ENCODE measurements around the gene TLN1.

Gene TLN1

DNA sequence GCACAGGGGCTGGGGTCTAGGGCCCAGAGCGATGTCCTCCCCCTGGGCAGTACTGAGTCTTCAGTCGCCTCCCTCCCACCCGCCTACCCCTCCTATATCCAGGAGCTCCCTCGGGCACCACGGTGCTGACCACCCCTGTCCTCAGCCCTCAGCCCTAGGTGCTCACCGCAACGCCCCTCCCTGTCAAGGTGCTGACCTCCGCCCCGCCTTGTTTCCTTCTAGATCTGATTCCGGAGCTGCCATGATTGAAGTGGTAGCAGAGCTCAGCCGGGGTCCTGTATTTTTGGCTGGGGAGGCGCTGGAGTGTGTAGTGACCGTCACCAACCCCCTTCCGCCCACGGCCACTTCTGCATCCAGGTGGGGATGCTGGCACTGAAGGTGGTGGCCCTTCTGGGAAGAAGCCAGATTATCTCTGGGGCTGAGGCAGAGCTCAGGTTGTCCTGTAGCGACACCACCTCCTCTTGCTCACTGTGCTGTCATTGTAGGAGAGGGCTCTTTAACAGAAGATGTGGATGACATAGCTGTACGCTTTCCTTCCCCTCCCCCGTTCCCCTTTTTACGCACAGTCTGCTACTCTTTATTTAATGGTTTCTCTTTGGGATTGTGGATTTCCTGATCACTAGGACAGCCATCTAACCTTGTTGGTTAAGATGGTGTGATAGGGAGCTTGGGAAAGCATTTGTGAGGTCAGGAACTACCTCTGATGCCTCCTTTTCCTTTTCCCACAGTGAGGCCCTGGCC lies 17.7 kb upstream of the TLN1 start:
- DNase-seq: peak; percentile 60

DNA sequence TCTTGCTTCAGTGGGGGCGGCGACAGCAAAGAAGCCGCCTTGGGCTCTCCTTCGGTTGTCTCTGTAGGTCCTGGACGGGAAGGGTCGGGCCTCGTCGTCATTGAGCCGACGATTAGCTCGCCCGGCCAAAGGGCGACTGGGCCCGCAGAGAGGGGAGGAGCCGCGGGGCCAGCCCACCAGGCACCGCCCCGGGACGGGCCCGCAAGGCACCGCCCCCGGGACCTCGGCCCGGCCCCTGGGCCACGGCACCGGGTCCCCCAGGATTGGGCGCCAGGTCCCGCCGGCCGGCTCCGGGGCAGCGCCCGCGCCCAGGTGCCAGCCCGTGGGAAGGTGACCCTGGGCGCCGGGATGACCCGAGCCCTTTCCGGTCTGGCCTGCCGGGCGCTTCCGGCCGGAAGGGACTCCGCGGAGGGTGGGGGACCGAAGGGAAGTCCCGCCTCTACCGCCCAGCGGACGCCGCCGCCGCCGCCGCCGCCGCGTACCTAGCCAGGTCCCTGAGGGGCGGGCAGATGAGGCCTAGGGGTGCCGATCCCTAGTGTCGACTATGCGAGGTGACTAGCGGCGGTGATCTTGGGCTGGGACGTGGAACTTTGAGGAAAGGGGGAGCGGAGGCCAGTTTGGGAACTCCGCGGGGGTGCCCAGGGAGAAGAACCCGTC lies 17.0 kb upstream of the TLN1 start, which contains the start of the genes GBA2 and RGP1:
Gene GBA2, minus strand, starts transcription at position 371 of the 657 bp plus-strand sequence. CDS start 524 bp downstream, outside the sequence.
Gene RGP1, plus strand, starts transcription at position 430 of the 657 bp plus-strand sequence. CDS start 469 bp downstream, outside the sequence.
- DNase-seq: peak; percentile 72

DNA sequence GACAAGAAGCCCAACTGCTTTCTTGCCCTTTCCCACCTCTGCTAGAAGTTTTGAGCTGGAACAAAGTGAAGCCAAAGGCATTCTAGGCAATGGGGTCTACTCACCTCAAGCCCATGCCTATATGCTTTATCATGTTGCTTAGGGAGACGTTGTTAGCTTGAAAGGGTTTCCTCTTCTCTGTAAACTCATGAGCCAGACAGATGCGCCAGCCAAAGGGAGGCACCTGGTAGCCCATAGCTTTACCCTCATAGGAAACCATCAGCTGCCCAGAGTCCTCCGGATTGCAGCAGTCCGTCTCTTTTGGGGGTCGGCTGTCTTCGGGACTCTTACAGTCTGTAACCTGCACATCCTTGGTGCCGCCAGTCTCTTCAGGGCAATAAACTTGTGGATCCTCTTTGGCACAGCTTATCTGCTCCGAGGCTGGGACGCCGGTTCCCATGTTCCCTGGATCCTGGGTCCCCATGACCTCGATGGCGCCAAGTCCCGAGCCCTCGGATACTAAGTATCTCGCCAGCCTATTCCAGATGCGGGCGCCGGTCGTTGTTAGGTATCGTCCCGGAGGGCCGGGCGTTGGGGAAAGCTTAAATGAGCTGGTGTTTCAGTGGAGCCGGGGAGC lies 16.4 kb upstream of the TLN1 start:
- DNase-seq: peak; percentile 4

DNA sequence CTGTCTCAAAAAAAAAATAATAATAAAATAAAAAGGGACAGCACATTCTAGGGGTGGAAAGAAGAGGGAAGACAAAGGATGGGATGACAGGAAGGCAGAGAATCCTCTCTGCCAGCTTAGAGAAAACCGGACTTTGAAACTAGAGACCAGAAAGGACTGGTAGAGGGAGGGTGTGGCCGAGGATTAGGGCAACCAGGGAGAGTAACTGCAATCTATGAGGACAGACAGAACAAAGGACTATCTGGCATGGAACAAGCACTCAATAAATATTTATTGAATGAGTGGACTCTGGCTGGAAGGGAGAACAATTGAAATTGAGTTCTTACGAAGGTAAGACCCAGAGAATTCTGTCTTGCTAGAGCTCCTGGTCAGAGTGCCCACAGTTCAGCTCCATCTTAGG lies 14.6 kb upstream of the TLN1 start:
- DNase-seq: no peak

DNA sequence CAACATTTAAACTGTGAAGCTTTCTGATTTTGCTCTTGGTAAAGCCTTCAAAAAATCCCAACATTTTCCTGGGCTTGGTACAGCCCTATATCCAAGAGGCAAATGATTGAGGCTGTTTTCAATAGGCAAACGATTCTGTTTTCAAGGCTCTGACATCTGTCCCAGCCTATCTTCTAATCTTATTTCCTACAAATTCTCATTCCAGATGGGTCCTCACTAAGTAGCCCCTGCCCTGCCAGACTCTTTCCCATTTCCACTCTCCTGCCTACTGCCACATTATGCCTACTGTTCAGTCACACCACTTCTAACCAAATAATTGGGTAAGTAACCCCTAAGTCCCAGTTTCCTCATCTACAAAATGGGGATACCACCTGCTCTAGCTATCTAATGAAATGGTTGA lies 13.6 kb upstream of the TLN1 start:
- no peak for DNase-seq

DNA sequence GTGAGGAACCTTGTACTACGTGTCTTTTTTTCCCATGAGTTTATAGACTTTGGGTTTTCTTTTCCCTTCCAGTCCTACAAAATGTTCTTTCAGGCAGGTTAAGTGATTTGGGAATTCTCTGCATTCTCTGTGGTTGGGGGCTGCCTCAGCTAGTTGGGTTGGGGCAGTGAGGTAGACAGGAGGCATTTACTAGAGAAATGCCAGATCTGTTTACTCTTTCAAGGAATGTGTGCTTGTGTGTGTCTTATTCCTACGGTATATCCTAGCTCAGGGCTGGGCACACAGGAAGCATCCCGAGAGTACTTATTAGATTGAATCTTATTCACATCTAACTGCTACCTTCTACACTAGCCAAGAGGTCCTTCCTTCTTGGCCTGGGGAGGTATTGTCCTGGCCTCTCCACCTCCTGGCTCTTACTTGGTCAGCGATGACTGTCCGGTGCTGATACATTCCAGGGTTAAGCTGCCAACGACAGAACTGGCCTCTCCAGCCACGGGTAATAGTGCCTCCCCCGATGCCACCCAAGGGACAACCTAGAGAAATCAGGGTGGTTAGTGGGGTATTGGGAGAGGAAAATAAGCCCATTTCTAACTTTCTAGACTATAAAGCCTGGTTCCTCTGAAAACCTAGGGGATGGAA lies 12.0 kb upstream of the TLN1 start:
- DNase-seq: no peak

DNA sequence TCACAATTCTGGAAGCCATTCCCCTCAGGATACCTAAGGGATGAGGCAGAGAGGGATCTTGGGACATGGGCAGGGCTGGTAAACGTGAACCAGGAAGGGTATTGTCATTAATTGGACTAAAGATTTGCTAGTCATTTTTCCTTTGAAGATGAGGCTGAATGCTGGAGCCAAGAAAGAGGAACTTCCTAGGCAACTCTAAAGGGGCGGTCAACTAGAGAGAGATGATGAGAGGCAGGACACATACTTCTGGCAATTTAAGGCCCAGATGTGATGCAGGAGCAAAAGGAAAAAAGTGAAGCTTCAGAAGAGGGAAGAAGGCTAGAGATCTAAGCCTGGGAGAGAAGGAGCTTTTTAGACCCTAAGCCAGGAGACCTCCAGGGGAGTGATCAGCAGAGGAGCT lies 11.5 kb upstream of the TLN1 start:
- no peak for DNase-seq

DNA sequence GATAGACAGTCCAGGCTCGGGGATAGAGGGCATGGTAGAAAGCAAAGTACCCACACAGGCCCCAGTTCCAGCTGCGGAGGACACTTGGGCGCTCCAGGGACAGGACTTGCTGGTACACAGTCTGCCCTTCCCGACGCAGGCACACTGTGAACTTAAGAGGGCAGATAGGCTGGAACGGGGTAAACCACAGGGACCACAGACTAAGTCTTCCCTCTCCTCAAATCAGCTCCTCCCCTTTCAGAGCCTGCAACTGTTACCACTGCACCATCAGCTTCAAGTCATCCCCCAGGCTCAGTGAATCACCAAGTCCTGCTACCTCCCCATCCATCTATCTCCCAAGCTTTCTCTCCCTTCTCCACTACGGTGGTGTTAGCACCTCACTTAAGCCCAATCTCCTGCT lies 9.7 kb upstream of the TLN1 start:
- peak; percentile 15 for DNase-seq

DNA sequence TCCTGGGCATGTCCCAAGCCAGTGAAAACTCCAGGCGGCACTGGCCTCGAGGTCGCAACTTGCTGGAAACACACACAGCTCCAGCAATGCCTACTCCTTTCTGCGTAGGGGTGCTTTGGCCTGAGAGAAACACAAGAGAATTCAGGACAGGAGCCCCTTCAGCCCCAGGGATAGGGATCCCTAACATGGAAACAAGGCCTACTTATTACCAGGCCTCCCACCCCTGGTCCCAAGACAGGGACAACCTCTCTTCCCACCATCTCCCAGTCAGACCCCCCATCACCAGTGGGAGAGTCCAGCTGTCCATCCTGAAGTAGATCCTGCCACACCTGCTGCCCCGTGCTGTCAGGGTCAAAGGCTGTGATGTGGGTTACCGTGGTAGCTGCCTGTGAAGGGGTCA lies 8.2 kb upstream of the TLN1 start:
- no peak for DNase-seq

DNA sequence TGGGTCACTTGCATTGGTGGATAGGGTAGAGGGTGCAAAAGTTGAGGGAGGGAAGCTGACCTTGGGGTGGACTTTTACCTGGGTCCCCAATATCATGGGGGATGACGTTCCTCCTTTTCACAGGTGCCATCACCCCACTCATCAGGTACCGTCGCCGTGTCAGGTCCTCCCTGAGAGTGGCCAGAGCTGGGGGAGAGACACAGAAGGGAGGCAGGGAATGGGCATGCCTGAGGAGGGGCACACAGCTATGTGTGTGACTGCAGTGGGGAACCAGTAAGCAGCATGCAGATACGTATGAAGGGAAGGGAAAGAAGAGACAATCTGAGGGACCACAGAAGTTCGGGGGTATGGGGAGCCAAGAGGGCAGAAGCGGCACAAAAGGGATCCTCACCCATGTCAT lies 6.9 kb upstream of the TLN1 start:
- no peak for DNase-seq

DNA sequence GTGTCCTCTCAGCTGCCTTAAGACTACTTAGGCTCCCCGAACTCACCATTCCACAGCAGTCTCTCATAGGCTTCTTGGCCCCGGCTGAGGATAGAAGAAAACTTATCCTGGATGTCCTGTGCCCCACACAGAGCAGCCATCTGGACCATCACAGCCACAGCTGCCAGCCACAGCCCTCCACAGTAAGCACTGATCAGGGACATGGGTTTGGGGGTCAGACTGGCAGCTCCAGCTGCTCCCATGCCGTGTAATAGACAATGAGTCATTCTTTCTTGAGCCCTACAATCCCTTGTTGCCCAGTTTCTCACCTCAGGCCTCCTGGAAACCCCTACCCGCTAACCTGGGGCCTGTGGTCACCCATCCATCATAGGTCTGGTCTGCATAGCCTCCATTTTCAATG lies 6.2 kb upstream of the TLN1 start:
- DNase-seq: no peak

DNA sequence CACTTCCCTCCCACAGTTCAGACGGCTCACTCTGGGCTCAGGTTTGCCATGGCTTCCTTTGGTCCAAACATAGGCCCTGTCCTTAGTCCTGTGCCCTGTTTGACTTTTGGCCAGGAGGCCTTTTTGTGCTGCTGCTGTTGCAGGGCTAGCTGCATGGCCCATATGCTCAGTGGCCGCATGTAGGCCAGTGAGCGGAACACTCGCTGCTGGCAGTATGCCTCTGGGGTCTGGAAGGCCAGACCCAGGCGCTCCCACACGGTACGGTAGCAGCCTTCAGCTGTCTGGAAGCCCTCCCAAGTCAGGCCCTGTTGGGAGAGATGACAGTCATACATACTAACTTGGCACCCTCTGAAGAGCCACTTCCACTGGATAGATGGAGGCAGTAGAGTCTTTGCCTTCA lies 5.1 kb upstream of the TLN1 start:
- DNase-seq: no peak

DNA sequence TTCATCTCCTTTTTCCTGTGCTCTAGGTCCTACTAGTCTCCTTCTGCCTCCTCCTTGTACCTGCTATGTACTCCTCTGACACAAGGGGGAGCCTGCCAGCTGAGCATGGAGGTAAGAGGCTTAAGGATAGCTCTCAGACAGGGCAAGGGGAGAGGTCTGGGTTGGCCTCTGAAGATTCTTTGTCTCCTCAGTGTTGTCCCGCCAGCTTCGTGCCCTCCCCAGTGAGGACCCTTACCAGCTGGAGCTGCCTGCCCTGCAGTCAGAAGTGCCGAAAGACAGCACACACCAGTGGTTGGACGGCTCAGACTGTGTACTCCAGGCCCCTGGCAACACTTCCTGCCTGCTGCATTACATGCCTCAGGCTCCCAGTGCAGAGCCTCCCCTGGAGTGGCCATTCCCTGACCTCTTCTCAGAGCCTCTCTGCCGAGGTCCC lies 4.2 kb upstream of the TLN1 start:
- DNase-seq: peak; percentile 82

DNA sequence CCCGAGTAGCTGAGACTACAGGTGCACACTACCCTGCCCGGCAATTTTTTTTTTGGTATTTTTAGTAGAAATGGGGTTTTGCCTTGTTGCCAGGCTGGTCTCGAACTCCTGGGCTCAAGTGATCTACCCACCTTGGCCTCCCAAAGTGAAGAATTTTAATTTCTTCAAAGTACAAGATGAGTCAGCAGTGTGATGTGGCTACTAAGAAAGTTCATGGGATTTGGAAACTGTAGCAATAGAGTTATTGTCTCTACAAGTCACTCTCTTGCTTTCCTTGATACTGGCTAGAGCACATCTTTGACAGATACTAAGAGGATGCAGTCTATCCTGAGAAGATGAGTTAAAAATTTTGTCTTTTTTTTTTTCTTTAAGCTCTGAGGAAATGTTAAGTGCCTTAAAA lies 2.1 kb upstream of the TLN1 start:
- DNase-seq: no peak

DNA sequence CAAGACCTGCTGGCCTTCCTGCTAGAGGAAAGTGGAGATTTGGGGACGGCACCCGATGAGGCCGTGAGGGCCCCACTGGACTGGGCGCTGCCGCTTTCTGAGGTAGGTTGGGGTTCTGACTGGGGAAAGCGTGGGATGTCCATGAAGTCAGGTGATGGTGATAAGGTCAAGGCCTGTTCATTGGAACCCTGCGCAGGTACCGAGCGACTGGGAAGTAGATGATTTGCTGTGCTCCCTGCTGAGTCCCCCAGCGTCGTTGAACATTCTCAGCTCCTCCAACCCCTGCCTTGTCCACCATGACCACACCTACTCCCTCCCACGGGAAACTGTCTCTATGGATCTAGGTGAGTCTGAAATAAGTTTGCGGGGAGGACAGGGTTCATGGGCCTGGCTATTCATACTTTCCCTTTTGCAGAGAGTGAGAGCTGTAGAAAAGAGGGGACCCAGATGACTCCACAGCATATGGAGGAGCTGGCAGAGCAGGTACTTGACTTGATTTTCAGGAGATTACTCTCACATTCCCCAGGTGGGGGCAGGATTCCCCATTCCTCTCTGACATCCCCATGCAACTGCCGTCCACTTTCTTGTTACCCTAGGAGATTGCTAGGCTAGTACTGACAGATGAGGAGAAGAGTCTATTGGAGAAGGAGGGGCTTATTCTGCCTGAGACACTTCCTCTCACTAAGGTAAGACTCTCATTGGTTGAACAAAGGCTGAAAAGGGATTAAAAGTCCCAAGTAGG lies 976 bp upstream of the TLN1 start:
- DNase-seq: peak; percentile 43

DNA sequence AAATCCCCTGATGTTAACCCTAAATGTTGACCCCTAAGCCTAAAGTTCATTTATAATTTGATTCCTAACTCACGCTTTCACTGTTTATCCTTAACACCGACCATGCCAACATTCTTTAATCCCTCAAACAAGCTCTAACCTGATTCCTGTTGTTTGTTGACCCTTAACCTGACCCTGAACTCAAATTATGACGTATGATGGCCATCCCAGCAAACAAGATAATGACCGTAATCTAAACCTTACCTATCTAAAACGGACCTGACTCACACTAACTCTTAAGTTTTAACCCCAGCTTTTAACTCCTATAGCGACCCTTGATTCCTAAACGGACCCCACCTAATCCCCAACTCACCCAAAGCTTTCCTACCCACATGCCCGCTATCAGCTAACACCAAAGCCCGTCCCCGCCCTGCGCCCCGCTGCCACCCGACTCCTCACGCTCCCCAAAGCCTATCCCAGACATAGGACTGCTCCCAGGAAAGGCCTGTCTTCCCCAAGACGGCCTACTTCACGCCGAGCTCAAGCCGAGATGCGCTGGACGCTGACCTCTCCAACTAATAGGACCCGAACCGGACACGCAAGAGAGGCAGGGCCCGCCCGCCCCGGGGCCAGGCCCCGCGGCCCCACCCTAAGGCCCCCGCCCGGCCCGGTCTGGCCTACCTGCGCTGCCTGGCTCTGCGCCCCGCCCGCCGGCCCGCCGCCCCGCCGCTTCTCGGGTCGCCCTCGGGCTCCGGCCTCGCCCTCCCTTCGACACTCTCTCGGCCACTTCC lies 395 bp downstream of the TLN1 start:
- DNase-seq: no peak

DNA sequence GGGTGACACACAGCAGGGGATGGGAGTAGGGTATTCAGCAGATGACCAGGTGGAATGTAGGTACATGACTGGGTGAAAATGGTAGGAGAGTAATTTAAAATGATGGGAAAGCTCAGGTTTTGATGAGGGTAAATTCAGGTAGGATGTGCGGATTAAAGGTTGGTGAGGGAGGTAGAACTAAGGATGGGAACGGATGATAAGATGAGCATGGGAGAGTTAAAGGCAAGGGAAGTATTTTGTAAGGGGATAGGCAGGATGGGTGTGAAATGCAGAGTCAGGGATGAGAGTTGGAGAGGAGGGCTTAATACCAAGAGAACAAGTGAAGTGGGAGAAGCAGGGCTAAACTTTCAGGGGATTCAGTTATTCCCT lies 1.5 kb downstream of the TLN1 start:
- DNase-seq: no peak

DNA sequence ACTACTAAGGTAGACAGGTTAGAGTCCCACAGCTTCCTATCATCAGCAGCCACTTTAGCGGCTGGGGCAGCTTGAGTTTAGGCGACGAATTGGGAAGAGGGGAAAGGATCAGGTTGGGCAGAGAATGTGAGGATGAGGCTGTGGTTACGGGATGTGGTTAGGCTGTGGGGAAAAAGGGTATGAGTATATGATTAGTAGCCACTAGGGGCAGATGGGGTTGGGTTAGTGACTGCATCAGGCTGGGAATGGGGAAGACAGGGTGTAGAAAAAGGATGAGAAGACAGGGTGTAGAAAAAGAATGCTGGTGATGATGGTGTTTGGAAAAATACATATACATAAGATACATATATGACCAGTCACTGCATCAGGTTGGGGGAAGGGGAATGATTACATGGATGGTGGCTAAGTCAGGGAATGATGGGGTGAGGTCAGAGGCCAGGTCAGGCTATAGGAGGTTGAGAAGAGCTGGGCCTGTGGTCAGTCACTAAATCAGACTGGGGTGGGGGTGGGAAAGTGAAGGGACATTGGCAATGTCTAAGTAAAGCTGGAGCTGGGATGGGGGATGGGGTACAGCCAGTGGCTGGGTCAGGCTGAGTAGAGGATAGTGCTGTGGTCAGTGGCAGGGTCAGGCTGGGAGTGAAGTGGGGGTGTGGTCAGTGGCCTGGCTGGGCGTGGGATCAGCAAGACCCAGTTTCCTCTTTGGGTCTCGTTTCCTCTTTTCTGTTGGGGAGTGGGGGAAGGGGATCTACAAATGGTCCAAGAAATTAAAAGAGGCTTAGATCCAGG lies 2.1 kb downstream of the TLN1 start:
- peak; percentile 56 for DNase-seq

DNA sequence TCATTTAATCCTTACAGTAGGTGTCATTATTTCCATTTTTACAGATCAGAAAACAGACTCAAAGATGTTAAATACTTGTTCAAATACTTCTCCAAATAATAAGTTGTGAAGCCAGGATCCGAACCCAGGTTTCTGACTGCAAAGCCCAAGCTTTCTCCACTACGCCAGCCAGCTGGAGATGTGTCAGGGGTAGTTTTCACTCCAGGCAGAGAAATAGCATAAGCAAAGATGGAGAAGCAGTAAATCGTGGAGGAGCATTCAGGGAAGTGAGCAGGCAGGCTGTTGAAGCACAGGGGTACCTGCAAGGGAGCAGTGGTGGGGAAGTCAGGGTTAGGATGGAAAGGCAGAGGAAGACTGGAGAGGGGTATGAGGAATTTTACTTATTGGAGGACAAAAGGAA lies 2.9 kb downstream of the TLN1 start:
- no peak for DNase-seq

DNA sequence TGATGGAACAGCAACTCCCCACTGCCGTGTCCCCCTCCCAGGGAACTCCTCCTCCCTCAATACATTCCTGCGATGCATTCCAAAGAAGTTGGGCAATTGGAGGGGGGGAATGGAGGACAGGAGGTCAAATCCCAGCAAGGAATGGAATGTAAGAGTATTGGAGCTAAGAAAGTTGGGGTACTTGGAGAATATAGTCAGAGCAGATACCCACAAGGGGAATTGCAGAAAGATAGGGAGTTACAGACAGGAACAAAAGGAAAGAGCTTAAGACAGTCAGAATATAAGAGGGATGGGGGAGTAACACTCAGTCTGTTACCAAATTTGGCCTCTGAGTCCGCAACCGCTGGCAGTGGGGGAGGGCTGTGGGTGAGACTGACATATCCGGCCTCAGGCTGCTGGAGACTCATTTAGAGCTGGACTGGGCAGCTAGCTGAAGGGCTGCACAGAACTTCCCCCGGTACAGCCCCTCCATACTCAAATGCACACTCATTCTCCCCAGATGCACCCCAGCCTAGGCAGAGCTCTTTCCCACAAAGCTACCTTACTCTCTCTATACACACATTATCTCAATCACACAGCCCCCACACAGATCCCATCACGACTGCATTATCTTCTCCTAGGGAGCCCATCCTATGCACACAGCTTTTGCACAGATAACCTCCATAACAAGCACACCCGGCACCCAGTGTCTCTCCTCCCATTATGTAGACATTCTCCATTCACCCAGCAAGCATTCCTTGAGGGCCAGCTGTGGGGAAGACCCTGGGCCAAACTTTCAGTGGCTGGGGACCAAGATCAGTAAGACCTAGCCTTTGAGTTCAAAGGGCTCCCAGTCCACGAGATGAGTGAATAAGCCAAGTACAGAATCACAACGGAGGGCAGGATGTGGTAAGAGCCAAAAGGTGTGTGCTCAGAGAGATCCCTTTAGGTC lies 3.7 kb downstream of the TLN1 start:
- peak; percentile 47 for DNase-seq

All from CD4-positive, alpha-beta T cell treated with Interleukin-21 for 1 hour (primary cell).